ENCODE results near the gene AURKA.

Gene AURKA

DNA sequence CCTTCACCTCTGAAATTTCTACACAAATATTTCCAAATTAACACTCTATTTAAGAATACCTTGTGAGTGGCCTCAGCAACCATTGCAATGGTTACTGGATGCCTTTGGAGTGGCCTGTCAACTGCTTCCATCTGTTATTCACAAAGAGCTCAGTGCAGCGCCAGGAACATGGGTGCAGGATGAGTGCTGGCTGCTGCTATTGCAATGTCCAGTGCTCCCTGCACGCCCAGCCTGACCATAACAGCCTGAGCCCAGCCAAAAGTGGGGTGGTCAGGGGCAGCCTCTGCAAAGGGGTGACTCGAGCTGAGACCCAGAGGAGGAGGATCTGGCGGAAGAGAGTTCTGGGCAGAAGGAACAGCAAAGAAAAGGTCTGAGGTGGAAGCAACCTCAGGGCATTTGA, 38.4 kb upstream of the AURKA start:
- Histone ChIP-seq H3K9me3 (ENCODE audit: severe bottlenecking) (no peaks in the 10 kb centered on the region), H3K27ac (ENCODE audit: poor library complexity, severe bottlenecking) (no peak overlapping the region), H3K4me1 (ENCODE audit: insufficient read depth, poor library complexity, severe bottlenecking) (no peaks in the 10 kb centered on the region), H3K4me3 (ENCODE audit: severe bottlenecking) (no peak overlapping the region), H3K27me3 (ENCODE audit: insufficient read depth, poor library complexity, severe bottlenecking) (no peaks in the 10 kb centered on the region), H3K36me3 (ENCODE audit: low read depth) (no peaks in the 10 kb centered on the region)
- TF ChIP-seq, protein P1, sequence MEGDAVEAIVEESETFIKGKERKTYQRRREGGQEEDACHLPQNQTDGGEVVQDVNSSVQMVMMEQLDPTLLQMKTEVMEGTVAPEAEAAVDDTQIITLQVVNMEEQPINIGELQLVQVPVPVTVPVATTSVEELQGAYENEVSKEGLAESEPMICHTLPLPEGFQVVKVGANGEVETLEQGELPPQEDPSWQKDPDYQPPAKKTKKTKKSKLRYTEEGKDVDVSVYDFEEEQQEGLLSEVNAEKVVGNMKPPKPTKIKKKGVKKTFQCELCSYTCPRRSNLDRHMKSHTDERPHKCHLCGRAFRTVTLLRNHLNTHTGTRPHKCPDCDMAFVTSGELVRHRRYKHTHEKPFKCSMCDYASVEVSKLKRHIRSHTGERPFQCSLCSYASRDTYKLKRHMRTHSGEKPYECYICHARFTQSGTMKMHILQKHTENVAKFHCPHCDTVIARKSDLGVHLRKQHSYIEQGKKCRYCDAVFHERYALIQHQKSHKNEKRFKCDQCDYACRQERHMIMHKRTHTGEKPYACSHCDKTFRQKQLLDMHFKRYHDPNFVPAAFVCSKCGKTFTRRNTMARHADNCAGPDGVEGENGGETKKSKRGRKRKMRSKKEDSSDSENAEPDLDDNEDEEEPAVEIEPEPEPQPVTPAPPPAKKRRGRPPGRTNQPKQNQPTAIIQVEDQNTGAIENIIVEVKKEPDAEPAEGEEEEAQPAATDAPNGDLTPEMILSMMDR (IDR thresholded peaks at IDR 0.05; ENCODE audit: poor library complexity, severe bottlenecking) = no peak
- DNase-seq (ENCODE audit: low spot score) = peak; percentile 48
- ATAC-seq (ENCODE audit: low read depth) = no peak

DNA sequence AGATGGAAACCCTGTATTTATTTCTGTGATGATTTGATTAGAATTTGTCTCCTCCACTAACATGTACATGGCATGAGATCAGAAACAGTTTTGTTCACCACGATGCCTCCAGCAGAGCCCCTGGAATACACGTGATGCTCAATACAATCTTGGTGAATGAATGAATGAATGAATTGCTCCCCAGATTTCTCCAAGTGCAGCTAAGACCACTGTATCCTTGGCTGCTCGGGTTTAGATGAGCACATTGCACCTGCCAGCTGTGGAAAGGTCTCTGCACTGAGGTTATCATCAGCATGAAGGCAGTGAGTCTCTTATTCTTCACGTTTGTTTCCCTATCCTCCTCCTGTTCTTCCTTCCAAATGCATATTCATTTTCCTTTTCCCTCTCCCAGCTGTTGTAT, 37.9 kb upstream of the AURKA start:
- no peak for ATAC-seq (ENCODE audit: low read depth)
- no peak for DNase-seq (ENCODE audit: low spot score)
- Histone ChIP-seq H3K9me3 (ENCODE audit: severe bottlenecking) (no peaks in the 10 kb centered on the region), H3K27ac (ENCODE audit: poor library complexity, severe bottlenecking) (no peak overlapping the region), H3K36me3 (ENCODE audit: low read depth) (no peaks in the 10 kb centered on the region), H3K4me1 (ENCODE audit: insufficient read depth, poor library complexity, severe bottlenecking) (no peaks in the 10 kb centered on the region), H3K27me3 (ENCODE audit: insufficient read depth, poor library complexity, severe bottlenecking) (no peaks in the 10 kb centered on the region), H3K4me3 (ENCODE audit: severe bottlenecking) (no peak overlapping the region)
- TF ChIP-seq, protein P1 (IDR thresholded peaks at IDR 0.05; ENCODE audit: poor library complexity, severe bottlenecking) = no peak

DNA sequence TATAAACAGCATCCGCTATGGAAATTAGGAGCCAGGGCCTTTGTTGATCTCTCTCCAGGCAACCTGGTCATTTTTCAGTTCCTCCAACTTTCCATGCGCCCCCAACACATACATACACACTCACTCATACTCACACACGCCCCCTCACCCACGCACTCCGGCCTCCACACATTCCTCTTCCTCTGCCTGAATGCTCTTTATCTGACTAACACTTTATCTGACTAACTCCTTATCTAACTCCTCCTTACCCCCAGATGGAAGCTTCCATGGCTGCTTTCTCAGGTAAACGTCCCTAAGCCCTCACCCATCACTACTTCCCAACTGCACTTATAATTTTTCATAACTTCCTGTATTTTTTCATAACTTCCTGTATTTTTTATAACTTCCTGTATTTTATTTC, 37.5 kb upstream of the AURKA start:
- Histone ChIP-seq H3K9me3 (ENCODE audit: severe bottlenecking) (no peaks in the 10 kb centered on the region), H3K27ac (ENCODE audit: poor library complexity, severe bottlenecking) (no peak overlapping the region), H3K4me3 (ENCODE audit: severe bottlenecking) (no peak overlapping the region), H3K36me3 (ENCODE audit: low read depth) (no peaks in the 10 kb centered on the region), H3K4me1 (ENCODE audit: insufficient read depth, poor library complexity, severe bottlenecking) (no peaks in the 10 kb centered on the region), H3K27me3 (ENCODE audit: insufficient read depth, poor library complexity, severe bottlenecking) (no peaks in the 10 kb centered on the region)
- ATAC-seq (ENCODE audit: low read depth) (peak; percentile 38; the same call in 2 of the 3 replicates), DNase-seq (ENCODE audit: low spot score) (no peak)
- TF ChIP-seq, protein P1 (IDR thresholded peaks at IDR 0.05; ENCODE audit: poor library complexity, severe bottlenecking) = no peak

DNA sequence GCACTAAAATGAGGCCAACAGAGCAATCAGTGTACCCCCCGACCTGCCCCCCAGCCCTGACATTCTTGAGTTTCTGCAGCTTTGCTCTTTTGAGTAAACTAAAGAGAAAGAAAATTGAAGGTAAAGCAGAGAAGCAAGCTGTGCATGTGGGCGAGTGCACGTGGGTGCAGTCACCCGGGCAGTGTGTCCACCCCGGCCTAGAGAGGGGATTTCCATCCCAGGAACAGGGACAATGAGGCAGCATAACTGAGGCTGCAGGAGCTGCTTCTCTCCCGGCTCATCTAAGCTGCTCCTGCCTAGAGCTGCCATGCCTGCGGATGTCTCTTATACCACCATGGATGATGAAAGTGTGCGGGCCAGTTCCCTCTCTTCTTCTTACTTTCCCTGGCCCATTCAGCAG, 36.9 kb upstream of the AURKA start:
- TF ChIP-seq, protein P1 (IDR thresholded peaks at IDR 0.05; ENCODE audit: poor library complexity, severe bottlenecking) = no peak
- no peak overlapping the region for H3K4me3 ChIP-seq (ENCODE audit: severe bottlenecking)
- H3K27ac ChIP-seq (ENCODE audit: poor library complexity, severe bottlenecking) = no peak overlapping the region
- H3K9me3 ChIP-seq (ENCODE audit: severe bottlenecking) = no peaks in the 10 kb centered on the region
- ATAC-seq (ENCODE audit: low read depth) (no peak), DNase-seq (ENCODE audit: low spot score) (no peak)
- H3K27me3 ChIP-seq (ENCODE audit: insufficient read depth, poor library complexity, severe bottlenecking) = no peaks in the 10 kb centered on the region
- H3K4me1 ChIP-seq (ENCODE audit: insufficient read depth, poor library complexity, severe bottlenecking) = no peaks in the 10 kb centered on the region
- no peaks in the 10 kb centered on the region for H3K36me3 ChIP-seq (ENCODE audit: low read depth)

DNA sequence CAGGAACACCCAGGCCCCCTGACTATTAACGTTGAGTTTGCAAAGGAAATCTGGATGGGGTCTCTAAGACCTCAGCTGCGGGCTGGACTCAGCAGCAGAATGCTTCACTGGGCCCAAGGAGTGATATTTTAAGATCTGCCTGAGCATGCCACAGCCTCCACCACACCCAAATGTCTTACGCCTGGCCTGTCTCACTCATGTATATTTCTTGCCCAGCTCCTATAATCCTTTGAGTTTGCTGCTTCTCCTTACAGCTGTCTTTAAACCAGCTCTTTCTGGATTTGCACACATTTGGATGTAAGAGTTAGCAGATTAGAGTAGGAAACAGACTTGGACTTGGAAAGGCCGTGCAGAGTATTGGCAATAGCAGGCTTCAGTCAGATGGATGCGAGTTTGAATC, 36.4 kb upstream of the AURKA start:
- Histone ChIP-seq H3K9me3 (ENCODE audit: severe bottlenecking) (no peaks in the 10 kb centered on the region), H3K36me3 (ENCODE audit: low read depth) (no peaks in the 10 kb centered on the region), H3K4me1 (ENCODE audit: insufficient read depth, poor library complexity, severe bottlenecking) (no peaks in the 10 kb centered on the region), H3K27me3 (ENCODE audit: insufficient read depth, poor library complexity, severe bottlenecking) (no peaks in the 10 kb centered on the region), H3K27ac (ENCODE audit: poor library complexity, severe bottlenecking) (no peak overlapping the region), H3K4me3 (ENCODE audit: severe bottlenecking) (no peak overlapping the region)
- TF ChIP-seq, protein P1 (IDR thresholded peaks at IDR 0.05; ENCODE audit: poor library complexity, severe bottlenecking) = no peak
- peak; percentile 6; the same call in 1 of the 3 replicates for ATAC-seq (ENCODE audit: low read depth)
- no peak for DNase-seq (ENCODE audit: low spot score)

Data from RWPE2 (cell line).